Pancreas (tissue), 10 donors: ENCODE data around the gene SART1. TPM values are rescaled to one million over a fixed set of nuclear protein-coding genes. Genes with fewer than 3 reads are reported as not detected.

Experiments used
- ATAC-seq, 4 donors: fragments of 200-7000 bp; cut with Tn5 transposase; one replicate each; pipeline versions ENCODE4 v1.8.0 to v1.9.1; 2020; ENCODE audit warnings: mild to moderate bottlenecking in 4 of 4, moderate library complexity in 4 of 4
- DNase-seq, 6 donors: peaks; one replicate each; pipeline ENCODE4 v3.0.0-alpha.2; 2020
- FAIRE-seq: peaks from 2 replicates; lab custom pipeline; 2012; peaks lifted over from hg19 to GRCh38; lab: Jason Lieb, UNC
- H3K27ac ChIP-seq, 4 donors: fragments of 200-600 bp; sonication (generic); 1 replicate in 3 of 4; 2 replicates in 1 of 4; pipeline versions ENCODE4 v1.5.0 to v1.8.0; 2020
- H3K27me3 ChIP-seq, 4 donors: fragments of 200-600 bp; one replicate each; pipeline ENCODE4 v1.8.0; 2021
- H3K36me3 ChIP-seq, 3 donors: fragments of 200-600 bp; sonication (generic) in 1 of 3; one replicate each; pipeline versions ENCODE4 v1.5.0 to v1.8.0; 2020 to 2021
- H3K4me1 ChIP-seq, 3 donors: fragments of 200-600 bp; one replicate each; pipeline ENCODE4 v1.8.0; 2021
- H3K4me3 ChIP-seq, 4 donors: fragments of 200-600 bp; sonication (generic) in 2 of 4; one replicate each; pipeline versions ENCODE4 v1.5.0 to v1.8.0; 2020 to 2021
- H3K9me3 ChIP-seq, 4 donors: fragments of 200-600 bp; one replicate each; pipeline ENCODE4 v1.8.0; 2021
- WGBS, 2 donors: extraction: QIAGEN DNeasy Blood & Tissue Kit; methylation state at CpG; one replicate each; pipeline ENCODE4 v1.1.7; 2013; 5-methylcytosine and 5-hydroxymethylcytosine counted together
- intact Hi-C, 3 donors: fragments of 100-400 bp; cut with DNase I; formaldehyde crosslinking; loops; one replicate each; pipeline versions ENCODE4 v1.11.1 to v1.14.2; 2022
- polyA plus RNA-seq, 2 donors: library from polyadenylated mRNA; stranded (reverse); fragments of 200-250 nt; gene quantifications; one replicate each; pipeline ENCODE4 v1.2.3, GENCODE V29; 2013
- total RNA-seq, 6 donors: library from RNA; stranded (reverse); fragmentation: NEBNext Ultra II Directional in 4 of 6; extraction: Animal tissue kit (Norgen Biotek cat#: 25700) in 4 of 6; gene quantifications; one replicate each; pipeline versions ENCODE4 v1.2.1 to v1.2.4, GENCODE V29; 2021 to 2023
- TF ChIP-seq, protein P1 (sequence below), 4 donors: fragments of 200-600 bp; sonication (generic) in 3 of 4; IDR thresholded peaks; one replicate each; pipeline versions ENCODE4 v1.5.0 to v1.8.0; 2021; ENCODE audit warnings: antibody characterized with exemption in 4 of 4
- donor health status: healthy with polysubstance abuse.
- donor health status: DM: no; HTN: no; CAD: no; lungs with moderate emphysema.
- donor health status: DM: no; HTN: no; CAD: no.
- donor health status: control.
- donor health status: control.
- donor health status: Bipolar disorder and iron deficiency.
- donor health status: DM: yes; HTN: yes; CAD: no.
- donor health status: DM: no; HTN: no; CAD: no.
- donor health status: DM: no; HTN: no; CAD: no.
- donor health status: DM: yes; HTN: yes; CAD: no.

SART1 gene
- total and polyA plus RNA-seq, 8 donors: 19.2 to 98.5 (median 25.5) TPM

DNA sequence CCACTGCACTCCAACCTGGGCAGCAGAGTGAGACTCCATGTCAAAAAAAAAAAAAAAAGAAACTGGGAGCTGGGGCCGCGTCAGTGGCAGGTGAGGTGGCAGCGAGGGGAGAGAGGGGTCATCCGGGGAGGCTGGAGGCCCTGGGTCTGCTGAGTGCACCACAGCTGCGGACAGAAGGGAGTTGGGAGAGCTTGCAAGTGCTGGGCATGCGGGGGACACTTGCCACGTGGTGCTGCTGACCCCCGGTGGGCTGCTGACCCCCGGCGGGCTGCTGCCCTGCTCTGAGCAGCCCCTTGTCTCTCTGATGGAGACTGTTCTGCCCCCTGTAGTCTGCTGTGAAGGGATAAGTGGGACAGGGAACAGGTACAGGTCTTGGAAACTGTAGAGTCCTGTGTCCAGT, 39.7 kb upstream of the SART1 start:
- Histone ChIP-seq H3K9me3 (no peaks in the 10 kb centered on the region), H3K27ac (no peak overlapping the region), H3K4me1 (peaks cover 0 to 17% (median 12%) of the 10 kb centered on the region in 3 donors), H3K36me3 (no peaks in the 10 kb centered on the region), H3K27me3 (no peaks in the 10 kb centered on the region), H3K4me3 (no peak overlapping the region)
- WGBS, 2 donors: 90 to 95% methylated on average over 10 of the region's 10 CpGs
- TF ChIP-seq, protein P1, sequence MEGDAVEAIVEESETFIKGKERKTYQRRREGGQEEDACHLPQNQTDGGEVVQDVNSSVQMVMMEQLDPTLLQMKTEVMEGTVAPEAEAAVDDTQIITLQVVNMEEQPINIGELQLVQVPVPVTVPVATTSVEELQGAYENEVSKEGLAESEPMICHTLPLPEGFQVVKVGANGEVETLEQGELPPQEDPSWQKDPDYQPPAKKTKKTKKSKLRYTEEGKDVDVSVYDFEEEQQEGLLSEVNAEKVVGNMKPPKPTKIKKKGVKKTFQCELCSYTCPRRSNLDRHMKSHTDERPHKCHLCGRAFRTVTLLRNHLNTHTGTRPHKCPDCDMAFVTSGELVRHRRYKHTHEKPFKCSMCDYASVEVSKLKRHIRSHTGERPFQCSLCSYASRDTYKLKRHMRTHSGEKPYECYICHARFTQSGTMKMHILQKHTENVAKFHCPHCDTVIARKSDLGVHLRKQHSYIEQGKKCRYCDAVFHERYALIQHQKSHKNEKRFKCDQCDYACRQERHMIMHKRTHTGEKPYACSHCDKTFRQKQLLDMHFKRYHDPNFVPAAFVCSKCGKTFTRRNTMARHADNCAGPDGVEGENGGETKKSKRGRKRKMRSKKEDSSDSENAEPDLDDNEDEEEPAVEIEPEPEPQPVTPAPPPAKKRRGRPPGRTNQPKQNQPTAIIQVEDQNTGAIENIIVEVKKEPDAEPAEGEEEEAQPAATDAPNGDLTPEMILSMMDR (IDR thresholded peaks at IDR 0.05): no peak
- ATAC-seq (no peak), FAIRE-seq (no peak), DNase-seq (no peak)
- intact Hi-C loops: no loop called here

DNA sequence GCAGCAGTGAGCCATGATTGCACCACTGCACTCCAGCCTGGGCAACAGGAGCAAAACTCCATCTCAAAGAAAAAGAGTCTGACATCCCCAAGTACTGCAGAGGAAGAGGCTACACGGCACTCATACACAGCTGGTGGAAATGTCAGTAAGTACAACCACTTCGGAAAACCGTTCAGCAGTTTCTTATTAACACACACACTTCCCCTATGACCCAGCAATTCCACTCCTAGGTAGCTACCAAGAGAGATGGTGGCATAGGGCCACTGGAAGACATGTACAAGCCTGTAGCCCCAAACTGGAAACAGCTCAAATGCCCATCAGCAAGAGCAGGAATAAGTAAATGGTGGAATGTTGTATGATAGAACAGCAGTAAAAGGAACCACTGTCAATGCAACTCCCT, 39.0 kb upstream of the SART1 start:
- TF ChIP-seq, protein P1 (IDR thresholded peaks at IDR 0.05): no peak
- no peaks in the 10 kb centered on the region for H3K27me3 ChIP-seq
- FAIRE-seq (no peak), ATAC-seq (no peak), DNase-seq (no peak)
- H3K27ac ChIP-seq: no peak overlapping the region
- intact Hi-C loops: no loop called here
- no peaks in the 10 kb centered on the region for H3K9me3 ChIP-seq
- no peak overlapping the region for H3K4me3 ChIP-seq
- peaks cover 0 to 11% (median 10%) of the 10 kb centered on the region in 3 donors for H3K4me1 ChIP-seq
- no peaks in the 10 kb centered on the region for H3K36me3 ChIP-seq
- WGBS, 2 donors: 89% methylated on average over 3 of the region's 3 CpGs

DNA sequence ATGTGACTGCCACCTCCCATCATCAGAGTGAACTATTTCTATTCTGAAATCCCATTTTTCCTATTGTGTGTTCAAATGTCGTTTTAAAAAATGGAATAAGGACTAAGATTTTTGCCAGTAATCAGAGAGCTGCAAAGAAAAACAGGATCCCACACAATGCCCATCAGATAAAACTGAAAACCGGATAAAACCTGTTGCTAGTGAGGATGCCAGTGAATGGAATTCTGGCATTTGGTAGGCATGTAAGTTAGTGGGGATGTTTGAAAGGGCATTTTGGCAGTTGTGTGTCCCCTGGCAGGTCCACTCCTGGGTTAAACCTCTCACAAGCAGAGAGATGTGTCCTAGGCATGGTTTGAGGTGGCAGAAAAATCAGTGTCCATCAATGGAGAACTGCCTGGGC, 36.1 kb upstream of the SART1 start:
- no peaks in the 10 kb centered on the region for H3K27me3 ChIP-seq
- TF ChIP-seq, protein P1 (IDR thresholded peaks at IDR 0.05): no peak
- DNase-seq (no peak), ATAC-seq (no peak), FAIRE-seq (no peak)
- H3K36me3 ChIP-seq: no peaks in the 10 kb centered on the region
- H3K9me3 ChIP-seq: no peaks in the 10 kb centered on the region
- H3K4me1 ChIP-seq: peaks cover 0 to 5% (median 3%) of the 10 kb centered on the region in 3 donors
- no peak overlapping the region for H3K4me3 ChIP-seq
- intact Hi-C loops: no loop called here
- WGBS, 2 donors: 26 to 36% methylated on average over 2 of the region's 2 CpGs
- H3K27ac ChIP-seq: no peak overlapping the region

DNA sequence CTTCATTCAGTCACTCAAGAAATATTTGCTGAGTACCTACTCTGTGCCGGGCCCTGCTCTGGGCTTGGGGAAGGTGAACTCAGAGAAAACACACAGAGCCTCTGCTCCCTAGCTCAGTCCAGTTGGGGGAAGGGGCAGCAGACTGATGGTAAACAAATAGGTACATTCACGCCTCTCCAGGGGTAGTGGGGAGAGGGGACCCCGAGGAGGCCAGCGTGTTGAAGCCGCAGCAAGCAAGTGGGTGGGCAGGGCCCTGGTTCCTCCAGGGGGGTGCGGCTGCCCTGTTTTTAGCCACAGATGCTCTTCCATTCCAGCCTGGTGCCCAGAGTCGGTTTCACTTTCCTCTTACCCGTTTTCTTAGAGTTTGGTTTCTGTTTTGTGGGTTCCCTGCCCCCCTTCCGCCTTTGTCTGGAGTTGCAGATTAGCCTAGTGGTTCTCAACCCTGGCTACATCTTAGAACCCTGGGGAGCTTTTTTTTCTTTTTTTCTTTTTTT, 33.6 kb upstream of the SART1 start:
- TF ChIP-seq, protein P1 (IDR thresholded peaks at IDR 0.05): no peak
- H3K27ac ChIP-seq: no peak overlapping the region
- ATAC-seq: peak in 2 of 4 donors; percentile 58 to 69
- H3K27me3 ChIP-seq: no peaks in the 10 kb centered on the region
- no peak overlapping the region for H3K4me3 ChIP-seq
- FAIRE-seq: no peak
- DNase-seq: no peak
- intact Hi-C loops: no loop called here
- no peaks in the 10 kb centered on the region for H3K9me3 ChIP-seq
- 53 to 60% methylated on average over 9 of the region's 9 CpGs for WGBS, 2 donors
- H3K36me3 ChIP-seq: no peaks in the 10 kb centered on the region
- H3K4me1 ChIP-seq: no peaks in the 10 kb centered on the region

DNA sequence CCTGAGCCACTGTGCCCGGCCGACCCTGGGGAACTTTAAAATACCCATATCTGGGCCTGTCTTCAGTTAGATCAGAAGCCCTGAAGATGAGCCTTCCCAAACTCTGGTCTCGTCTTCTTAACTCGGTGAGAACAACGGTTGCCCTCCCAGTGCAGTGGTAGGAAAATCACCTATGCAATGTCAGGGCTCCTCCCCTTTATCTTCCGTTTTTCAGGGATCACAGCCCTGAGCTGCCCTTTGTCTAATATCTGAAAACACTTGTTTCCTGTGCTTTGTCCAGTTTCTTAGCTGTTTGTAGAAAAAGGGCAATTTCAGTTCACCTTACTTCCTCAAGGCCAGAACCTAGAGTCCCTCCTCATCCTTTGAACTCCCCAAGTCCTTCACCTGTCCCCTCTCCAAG, 32.9 kb upstream of the SART1 start:
- Histone ChIP-seq H3K9me3 (no peaks in the 10 kb centered on the region), H3K36me3 (no peaks in the 10 kb centered on the region), H3K4me1 (no peaks in the 10 kb centered on the region), H3K27ac (no peak overlapping the region), H3K27me3 (no peaks in the 10 kb centered on the region), H3K4me3 (no peak overlapping the region)
- FAIRE-seq (no peak), ATAC-seq (no peak), DNase-seq (no peak)
- WGBS, 2 donors: 59 to 71% methylated on average over 6 of the region's 6 CpGs
- intact Hi-C loops: no loop called here
- TF ChIP-seq, protein P1 (IDR thresholded peaks at IDR 0.05): no peak
